ENCODE data around the gene MIEF2.

Gene MIEF2

DNA sequence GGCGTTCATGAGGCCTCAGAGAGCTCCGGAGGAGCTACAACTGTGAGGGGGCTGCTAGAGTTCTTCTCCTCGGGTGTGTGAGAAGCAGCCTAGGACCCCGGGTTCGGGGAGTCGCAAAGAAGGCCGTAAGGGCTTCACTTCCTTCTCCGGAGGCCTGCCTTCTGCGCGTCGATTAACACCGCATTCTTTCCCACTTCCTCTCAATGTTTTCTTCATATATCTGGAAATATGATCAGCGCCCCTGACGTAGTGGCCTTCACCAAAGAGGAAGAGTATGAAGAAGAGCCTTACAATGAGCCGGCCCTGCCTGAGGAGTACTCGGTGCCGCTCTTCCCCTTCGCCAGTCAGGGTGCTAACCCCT is 55.1 kb downstream of the MIEF2 start:
- TF ChIP-seq, protein P1, sequence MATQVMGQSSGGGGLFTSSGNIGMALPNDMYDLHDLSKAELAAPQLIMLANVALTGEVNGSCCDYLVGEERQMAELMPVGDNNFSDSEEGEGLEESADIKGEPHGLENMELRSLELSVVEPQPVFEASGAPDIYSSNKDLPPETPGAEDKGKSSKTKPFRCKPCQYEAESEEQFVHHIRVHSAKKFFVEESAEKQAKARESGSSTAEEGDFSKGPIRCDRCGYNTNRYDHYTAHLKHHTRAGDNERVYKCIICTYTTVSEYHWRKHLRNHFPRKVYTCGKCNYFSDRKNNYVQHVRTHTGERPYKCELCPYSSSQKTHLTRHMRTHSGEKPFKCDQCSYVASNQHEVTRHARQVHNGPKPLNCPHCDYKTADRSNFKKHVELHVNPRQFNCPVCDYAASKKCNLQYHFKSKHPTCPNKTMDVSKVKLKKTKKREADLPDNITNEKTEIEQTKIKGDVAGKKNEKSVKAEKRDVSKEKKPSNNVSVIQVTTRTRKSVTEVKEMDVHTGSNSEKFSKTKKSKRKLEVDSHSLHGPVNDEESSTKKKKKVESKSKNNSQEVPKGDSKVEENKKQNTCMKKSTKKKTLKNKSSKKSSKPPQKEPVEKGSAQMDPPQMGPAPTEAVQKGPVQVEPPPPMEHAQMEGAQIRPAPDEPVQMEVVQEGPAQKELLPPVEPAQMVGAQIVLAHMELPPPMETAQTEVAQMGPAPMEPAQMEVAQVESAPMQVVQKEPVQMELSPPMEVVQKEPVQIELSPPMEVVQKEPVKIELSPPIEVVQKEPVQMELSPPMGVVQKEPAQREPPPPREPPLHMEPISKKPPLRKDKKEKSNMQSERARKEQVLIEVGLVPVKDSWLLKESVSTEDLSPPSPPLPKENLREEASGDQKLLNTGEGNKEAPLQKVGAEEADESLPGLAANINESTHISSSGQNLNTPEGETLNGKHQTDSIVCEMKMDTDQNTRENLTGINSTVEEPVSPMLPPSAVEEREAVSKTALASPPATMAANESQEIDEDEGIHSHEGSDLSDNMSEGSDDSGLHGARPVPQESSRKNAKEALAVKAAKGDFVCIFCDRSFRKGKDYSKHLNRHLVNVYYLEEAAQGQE (IDR thresholded peaks at IDR 0.05; ENCODE audit: insufficient read depth in 1 of 2, low read depth in 2 of 2, low read length in 2 of 2), result no peak
- TF ChIP-seq TAF1 (IDR thresholded peaks at IDR 0.05; ENCODE audit: borderline replicate concordance, insufficient read depth, low read length), result no peak
- no peak for TF ChIP-seq POLR2AphosphoS5 (IDR thresholded peaks at IDR 0.05; ENCODE audit: low read depth, low read length)
- no peak for TF ChIP-seq SIN3A (IDR thresholded peaks at IDR 0.05; ENCODE audit: borderline replicate concordance, insufficient read depth, low read length)
- TF ChIP-seq FOXP2 (optimal IDR thresholded peaks at IDR 0.05; ENCODE audit: borderline replicate concordance, extremely low read depth, extremely low read length, insufficient read depth), result no peak

DNA sequence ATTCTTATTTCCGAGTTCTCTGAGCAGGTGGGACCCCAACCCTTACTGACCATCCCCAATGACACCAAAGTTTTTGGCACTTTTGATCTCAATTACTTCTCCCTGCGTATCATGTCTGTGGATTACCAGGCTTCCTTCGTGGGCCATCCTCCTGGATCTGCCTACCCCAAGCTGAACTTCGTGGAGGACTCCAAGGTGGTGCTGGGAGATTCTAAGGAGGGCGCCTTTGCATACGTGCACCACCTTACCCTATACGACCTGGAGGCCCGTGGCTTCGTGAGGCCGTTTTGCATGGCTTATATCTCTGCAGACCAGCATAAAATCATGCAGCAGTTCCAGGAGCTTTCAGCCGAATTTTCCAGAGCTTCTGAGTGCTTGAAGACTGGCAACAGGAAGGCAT is 55.5 kb downstream of the MIEF2 start:
- TF ChIP-seq SIN3A (IDR thresholded peaks at IDR 0.05; ENCODE audit: borderline replicate concordance, insufficient read depth, low read length) (no peak), FOXP2 (optimal IDR thresholded peaks at IDR 0.05; ENCODE audit: borderline replicate concordance, extremely low read depth, extremely low read length, insufficient read depth) (no peak), TAF1 (IDR thresholded peaks at IDR 0.05; ENCODE audit: borderline replicate concordance, insufficient read depth, low read length) (no peak), POLR2AphosphoS5 (IDR thresholded peaks at IDR 0.05; ENCODE audit: low read depth, low read length) (no peak)
- TF ChIP-seq, protein P1 (IDR thresholded peaks at IDR 0.05; ENCODE audit: insufficient read depth in 1 of 2, low read depth in 2 of 2, low read length in 2 of 2), result no peak
